Mononuclear cell (primary cell): ENCODE measurements around the gene BOK. TPM values are rescaled to one million over a fixed set of nuclear protein-coding genes. Genes with fewer than 3 reads are reported as not detected.

Experiments used
- total RNA-seq: library from RNA; depleted of rRNA; stranded (reverse); fragments of >200 nt; gene quantifications from one replicate; pipeline ENCODE4 v1.2.3, GENCODE V29; 2012

Gene BOK
- total RNA-seq, 1 donor = 0.52 TPM

Other genes starting within 250 kb of the BOK start
- gene HDLBP, start 243.1 kb upstream of the BOK start, total RNA-seq = 121 TPM
- 218 TPM for gene SEPTIN2, start 242.8 kb upstream of the BOK start, total RNA-seq
- gene FARP2, start 202.5 kb upstream of the BOK start, total RNA-seq = 27.6 TPM
- 59.9 TPM for gene STK25, start 50.2 kb upstream of the BOK start, total RNA-seq
- gene THAP4, start 78.4 kb downstream of the BOK start, total RNA-seq = 27.0 TPM
- 46.9 TPM for gene ATG4B, start 78.9 kb downstream of the BOK start, total RNA-seq
- 2.9 TPM for gene DTYMK, start 128.1 kb downstream of the BOK start, total RNA-seq
- 38.5 TPM for gene ING5, start 143.3 kb downstream of the BOK start, total RNA-seq
- 7.7 TPM for gene D2HGDH, start 175.9 kb downstream of the BOK start, total RNA-seq
- 2.5 TPM for gene GAL3ST2, start 218.1 kb downstream of the BOK start, total RNA-seq